ENCODE results near the gene CASZ1. TPM values are rescaled to one million over a fixed set of nuclear protein-coding genes. Genes with fewer than 3 reads are reported as not detected.

Gene CASZ1, protein sequence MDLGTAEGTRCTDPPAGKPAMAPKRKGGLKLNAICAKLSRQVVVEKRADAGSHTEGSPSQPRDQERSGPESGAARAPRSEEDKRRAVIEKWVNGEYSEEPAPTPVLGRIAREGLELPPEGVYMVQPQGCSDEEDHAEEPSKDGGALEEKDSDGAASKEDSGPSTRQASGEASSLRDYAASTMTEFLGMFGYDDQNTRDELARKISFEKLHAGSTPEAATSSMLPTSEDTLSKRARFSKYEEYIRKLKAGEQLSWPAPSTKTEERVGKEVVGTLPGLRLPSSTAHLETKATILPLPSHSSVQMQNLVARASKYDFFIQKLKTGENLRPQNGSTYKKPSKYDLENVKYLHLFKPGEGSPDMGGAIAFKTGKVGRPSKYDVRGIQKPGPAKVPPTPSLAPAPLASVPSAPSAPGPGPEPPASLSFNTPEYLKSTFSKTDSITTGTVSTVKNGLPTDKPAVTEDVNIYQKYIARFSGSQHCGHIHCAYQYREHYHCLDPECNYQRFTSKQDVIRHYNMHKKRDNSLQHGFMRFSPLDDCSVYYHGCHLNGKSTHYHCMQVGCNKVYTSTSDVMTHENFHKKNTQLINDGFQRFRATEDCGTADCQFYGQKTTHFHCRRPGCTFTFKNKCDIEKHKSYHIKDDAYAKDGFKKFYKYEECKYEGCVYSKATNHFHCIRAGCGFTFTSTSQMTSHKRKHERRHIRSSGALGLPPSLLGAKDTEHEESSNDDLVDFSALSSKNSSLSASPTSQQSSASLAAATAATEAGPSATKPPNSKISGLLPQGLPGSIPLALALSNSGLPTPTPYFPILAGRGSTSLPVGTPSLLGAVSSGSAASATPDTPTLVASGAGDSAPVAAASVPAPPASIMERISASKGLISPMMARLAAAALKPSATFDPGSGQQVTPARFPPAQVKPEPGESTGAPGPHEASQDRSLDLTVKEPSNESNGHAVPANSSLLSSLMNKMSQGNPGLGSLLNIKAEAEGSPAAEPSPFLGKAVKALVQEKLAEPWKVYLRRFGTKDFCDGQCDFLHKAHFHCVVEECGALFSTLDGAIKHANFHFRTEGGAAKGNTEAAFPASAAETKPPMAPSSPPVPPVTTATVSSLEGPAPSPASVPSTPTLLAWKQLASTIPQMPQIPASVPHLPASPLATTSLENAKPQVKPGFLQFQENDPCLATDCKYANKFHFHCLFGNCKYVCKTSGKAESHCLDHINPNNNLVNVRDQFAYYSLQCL (N-terminal part only)
- polyA plus RNA-seq (2011; rRNA removed) (0.52 and 0.56 TPM in 2 replicates), polyA plus RNA-seq (2017; fragmentation: RNase III; extraction: RNeasy Plus Mini Kit Qiagen cat#74134 plus additional on column Dnase treatment) (0.94 to 1.2 TPM (median 1.1 TPM) in 3 replicates), polyA minus RNA-seq (2011; rRNA and poly(A)+ RNA removed) (0.92 and 1.1 TPM in 2 replicates)
- 1.0 TPM in 2 replicates for polyA plus RNA-seq (2012; cell fraction: cytosol; rRNA removed)
- polyA plus RNA-seq (2012; cell fraction: nucleus; rRNA removed) = 1.6 and 3.8 TPM in 2 replicates

DNA sequence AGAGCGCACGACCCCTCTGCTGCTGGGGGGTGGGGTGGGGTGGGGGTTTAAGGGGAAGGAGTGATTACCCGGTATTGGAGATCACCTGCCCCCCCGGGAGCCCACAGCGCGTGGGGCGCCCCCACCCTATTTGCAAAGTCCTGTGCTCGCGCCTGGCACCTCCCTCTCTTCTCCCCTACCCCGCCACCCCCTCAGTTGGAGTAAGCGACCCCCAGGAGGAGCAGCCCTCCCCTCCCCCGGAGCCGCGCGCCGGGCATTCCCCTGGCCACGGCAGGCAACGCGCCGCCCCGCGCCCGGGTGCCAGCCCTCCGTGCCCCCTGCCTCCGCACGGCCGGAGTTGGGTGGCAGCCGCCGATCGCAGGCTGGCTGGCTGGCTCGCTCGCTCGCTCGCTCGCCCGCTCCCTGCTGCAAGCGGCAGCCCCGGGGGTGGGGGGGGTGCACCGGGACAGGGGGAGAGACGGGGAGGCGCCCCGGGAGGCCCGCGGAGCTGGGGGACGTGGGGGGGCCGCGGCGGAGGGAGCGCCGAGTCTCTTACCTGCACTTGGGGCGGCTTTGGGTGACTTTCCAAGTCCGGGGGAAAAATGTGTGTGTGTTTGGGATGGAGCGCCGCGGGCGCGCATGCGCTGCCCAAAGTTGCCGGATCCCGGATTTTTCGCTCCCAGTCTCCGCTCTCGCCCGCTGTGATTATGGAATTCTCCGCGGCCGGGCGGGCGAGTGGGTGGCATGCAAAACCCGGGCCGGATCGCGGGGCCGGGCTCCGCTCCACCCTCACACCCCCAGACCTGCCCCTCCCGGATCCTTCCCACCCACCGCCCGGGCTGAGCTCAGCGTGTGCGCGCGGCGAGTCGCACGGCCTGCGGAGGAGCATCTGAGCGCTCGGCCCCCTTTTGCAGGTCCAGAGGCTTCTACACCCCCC, at the start of gene CASZ1:
Gene CASZ1, minus strand, starts transcription at position 618 of the 916 bp plus-strand sequence. CDS start 102,757 bp downstream, outside the sequence.
- Histone ChIP-seq H3K27ac (peak within 1 kb of the TSS; percentile 71 to 88), H3K9me3 (no peaks in the 10 kb centered on the region), H3K4me3 (peak within 1 kb of the TSS; percentile 57), H3K4me1 (peaks cover 25% of the 10 kb centered on the region), H3K4me2 (peak within 1 kb of the TSS; percentile 99)
- ATAC-seq = peak; percentile 54 to 77; a peak in 5 of 6 replicates
- ChIA-PET POLR2A (no interaction called here), CTCF (no interaction called here)
- TF ChIP-seq RAD21 (conservative IDR thresholded peaks at IDR 0.05 in 1 of 2, IDR thresholded peaks at IDR 0.05 in 1 of 2) = peak in 1 of 2 experiments; percentile 17; a peak in 1 of 5 replicates
- TF ChIP-seq MAFK (IDR thresholded peaks at IDR 0.05; ENCODE audit: partially characterized antibody) = no peak
- no peak for TF ChIP-seq RNF2 (IDR thresholded peaks at IDR 0.05; ENCODE audit: borderline replicate concordance, low read depth)
- no peak for TF ChIP-seq ZC3H11A (IDR thresholded peaks at IDR 0.05)
- TF ChIP-seq REST (IDR thresholded peaks at IDR 0.05) = no peak
- no peak for TF ChIP-seq HDAC2 (IDR thresholded peaks at IDR 0.05)
- TF ChIP-seq JUN (IDR thresholded peaks at IDR 0.05) = peak in 1 of 2 experiments; percentile 21; a peak in 1 of 5 replicates
- peak; percentile 17; the same call in 1 of the 2 replicates for TF ChIP-seq MAZ (IDR thresholded peaks at IDR 0.05; ENCODE audit: borderline replicate concordance, low read depth, low read length)
- TF ChIP-seq NR3C1 (IDR thresholded peaks at IDR 0.05) = no peak
- peak; percentile 34; the same call in 1 of the 2 replicates for TF ChIP-seq MAX (IDR thresholded peaks at IDR 0.05)
- TF ChIP-seq EHF (CRISPR knock-in tag; IDR thresholded peaks at IDR 0.05) = no peak
- no peak for TF ChIP-seq RARB (CRISPR knock-in tag; IDR thresholded peaks at IDR 0.05)
- no peak for TF ChIP-seq FOSL2 (IDR thresholded peaks at IDR 0.05)
- TF ChIP-seq FOSL2 (CRISPR knock-in tag; IDR thresholded peaks at IDR 0.05) = no peak
- 0 out of 2 replicates have a peak, but pooled peaks have one; percentile 47 for TF ChIP-seq RFX5 (IDR thresholded peaks at IDR 0.05)
- no peak for TF ChIP-seq HES2 (IDR thresholded peaks at IDR 0.05)
- TF ChIP-seq, protein P1, sequence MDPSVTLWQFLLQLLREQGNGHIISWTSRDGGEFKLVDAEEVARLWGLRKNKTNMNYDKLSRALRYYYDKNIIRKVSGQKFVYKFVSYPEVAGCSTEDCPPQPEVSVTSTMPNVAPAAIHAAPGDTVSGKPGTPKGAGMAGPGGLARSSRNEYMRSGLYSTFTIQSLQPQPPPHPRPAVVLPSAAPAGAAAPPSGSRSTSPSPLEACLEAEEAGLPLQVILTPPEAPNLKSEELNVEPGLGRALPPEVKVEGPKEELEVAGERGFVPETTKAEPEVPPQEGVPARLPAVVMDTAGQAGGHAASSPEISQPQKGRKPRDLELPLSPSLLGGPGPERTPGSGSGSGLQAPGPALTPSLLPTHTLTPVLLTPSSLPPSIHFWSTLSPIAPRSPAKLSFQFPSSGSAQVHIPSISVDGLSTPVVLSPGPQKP (IDR thresholded peaks at IDR 0.05; ENCODE audit: low read depth, low read length) = no peak
- TF ChIP-seq FOXS1 (CRISPR knock-in tag; IDR thresholded peaks at IDR 0.05) = no peak
- TF ChIP-seq CEBPB (IDR thresholded peaks at IDR 0.05) = 0 out of 4 replicates have a peak, but pooled peaks of 1 of the 2 experiments have one; percentile 40
- DNase-seq (ENCODE audit: low read depth in 1 of 2, low spot score in 1 of 2) = peak; percentile 83 to 85
- 3% methylated on average over 12 of the region's 88 CpGs for WGBS (ENCODE audit: missing lambda C conversion rate)
- FAIRE-seq = no peak
